ENCODE results near the gene CHD5. TPM values are rescaled to one million over a fixed set of nuclear protein-coding genes. Genes with fewer than 3 reads are reported as not detected.
"Not testable (repeated sequence)": the region's sequence is repeated elsewhere in the genome, so short reads cannot be mapped to it uniquely, and the experiment has no call there.

CHD5 gene
- polyA plus RNA-seq (ENCODE audit: insufficient read depth in 1 of 5, insufficient read length in 5 of 5, low replicate concordance in 1 of 5): under 1 TPM; 0.07 to 0.31 (median 0.21) TPM
- long read RNA-seq, donor 1: 0 reads
- long read RNA-seq, donor 2: 0 reads
- long read RNA-seq, donor 3: 0 reads
- long read RNA-seq, donor 4: 0 reads
- long read RNA-seq, donor 5: 0 reads
- long read RNA-seq, donor 6: 0 reads
- long read RNA-seq, donor 7: 0 reads
- long read RNA-seq, donor 8: 0 reads

DNA sequence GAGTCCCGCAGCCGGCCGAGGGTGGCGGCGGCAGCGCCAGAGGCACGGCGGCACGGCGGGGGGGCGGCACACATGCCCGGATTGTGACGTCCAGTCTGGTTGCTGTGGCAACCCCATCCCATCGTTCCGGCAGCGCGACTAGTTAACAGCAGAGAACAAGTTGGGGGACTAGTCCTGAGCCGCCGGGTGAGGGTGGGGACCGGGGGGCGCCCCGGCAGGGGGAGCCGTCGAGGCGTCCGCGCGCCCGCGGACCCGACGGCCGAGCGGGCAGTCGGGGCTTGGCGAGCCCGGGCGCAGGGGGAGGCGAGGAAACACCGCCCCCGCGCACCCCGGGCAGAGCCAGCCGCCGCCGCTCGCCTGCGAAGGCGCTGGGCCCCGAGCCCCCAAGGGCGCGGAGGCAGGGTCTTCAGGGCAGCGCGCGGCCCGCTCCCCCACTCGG, at the start of gene CHD5:
Gene CHD5 (minus strand): TSS at position 54 of the 439 bp plus-strand sequence. CDS start 298 bp downstream, outside the sequence.
- no peak for DNase-seq

DNA sequence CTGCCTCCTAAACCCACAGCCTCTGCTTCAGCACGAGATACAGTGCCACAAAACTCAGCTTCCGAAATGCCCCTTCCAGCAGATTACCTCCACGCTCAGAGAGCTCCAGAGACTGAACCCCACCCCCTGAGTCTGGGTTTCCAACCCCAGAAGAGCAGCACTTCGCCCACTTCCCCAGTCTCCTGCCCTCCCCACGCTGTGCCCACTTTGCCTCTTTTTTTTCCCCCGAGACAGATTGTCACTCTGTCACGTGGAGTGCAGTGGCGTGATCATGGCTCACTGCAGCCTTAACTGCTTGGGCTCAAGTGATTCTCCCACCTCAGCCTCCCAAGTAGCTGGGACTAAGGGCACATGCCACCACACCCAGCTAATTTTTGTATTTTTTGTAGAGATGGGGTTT, 45.5 kb upstream of the CHD5 start:
- no peak for DNase-seq

DNA sequence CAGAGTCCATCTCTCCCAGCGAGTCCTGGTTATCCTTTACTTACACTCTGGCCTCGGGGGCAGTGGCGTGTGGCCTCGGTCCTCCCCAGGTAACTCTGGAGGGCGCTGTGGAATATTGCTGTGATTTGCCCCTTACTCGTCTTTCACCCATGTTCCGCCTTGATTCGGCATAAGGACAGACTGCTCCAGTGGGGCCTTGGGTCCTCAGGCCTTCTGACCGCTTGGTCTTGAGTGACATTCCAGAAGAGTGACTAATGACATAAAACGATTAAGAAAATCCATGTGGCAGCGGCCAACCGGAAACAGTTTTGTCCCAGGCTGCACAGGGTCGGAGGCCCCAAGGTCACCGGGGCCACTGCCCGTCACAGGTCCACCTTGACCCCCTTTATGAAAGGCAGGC, 44.6 kb upstream of the CHD5 start:
- DNase-seq: no peak

DNA sequence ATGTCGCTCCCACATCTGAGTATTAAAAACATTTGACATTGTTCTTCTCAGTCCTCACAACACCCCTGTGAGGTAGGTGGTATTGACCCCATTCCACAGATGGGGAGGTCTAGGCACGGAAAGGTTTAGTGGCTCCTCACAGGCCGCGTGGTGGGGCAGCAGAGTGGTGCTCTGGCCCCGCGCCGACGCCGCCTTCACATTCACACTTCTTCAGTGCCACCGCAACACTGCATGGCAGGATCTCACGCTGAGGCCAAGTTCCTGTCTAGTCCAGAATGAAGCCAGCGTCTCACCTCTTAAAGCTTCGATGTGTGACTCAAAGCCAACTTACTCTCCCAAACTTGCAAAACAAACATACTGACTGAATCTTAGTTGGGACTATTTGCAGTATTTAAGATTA, 43.5 kb upstream of the CHD5 start:
- no peak for DNase-seq

DNA sequence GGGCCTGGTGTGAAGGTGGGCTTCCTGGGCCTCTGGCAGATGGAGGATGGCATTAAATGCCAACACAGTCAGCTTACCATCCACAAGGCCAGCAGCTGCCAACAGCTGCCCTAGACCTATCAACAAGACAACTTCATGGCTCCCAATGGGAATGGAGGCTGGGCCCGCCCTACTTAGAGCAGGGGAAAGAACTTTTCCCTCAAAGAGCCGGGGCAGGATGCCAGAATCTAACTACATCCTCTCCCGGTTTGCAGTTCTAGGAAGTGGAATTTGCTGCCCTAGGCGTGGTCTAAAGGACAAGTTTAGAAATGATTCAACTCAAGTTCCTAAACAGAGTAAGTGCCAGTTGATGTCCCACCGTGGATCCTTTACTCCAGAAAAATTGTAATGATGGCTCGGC, 42.5 kb upstream of the CHD5 start:
- no peak for DNase-seq

DNA sequence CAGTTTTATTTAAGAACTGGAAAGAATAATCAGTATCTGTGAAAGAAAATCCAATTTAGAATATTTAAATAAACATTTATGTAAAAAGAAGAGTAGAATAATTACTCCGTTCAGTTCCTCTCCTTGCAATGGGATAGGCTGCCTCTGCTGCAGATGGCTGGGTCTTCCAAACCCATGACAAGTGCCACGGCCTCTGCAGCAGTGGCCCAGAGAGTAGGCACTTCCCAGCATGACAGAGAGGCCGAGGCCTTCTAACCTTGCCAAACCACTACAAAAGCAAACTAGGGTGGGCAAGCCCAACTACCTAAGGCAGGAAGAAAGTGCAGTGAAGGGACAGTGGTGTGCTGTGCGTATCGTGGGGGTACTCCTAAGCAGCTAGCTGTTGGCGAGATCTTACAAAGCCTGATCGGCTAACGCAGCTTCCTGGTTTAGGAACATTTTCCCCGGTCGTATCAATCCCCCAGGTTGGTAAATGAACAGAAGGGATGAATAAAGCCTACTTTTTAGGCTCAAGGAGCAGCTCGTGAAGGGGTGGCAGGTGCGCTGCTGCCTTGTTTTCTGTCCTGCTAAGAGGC, 41.2 kb upstream of the CHD5 start:
- DNase-seq: no peak

DNA sequence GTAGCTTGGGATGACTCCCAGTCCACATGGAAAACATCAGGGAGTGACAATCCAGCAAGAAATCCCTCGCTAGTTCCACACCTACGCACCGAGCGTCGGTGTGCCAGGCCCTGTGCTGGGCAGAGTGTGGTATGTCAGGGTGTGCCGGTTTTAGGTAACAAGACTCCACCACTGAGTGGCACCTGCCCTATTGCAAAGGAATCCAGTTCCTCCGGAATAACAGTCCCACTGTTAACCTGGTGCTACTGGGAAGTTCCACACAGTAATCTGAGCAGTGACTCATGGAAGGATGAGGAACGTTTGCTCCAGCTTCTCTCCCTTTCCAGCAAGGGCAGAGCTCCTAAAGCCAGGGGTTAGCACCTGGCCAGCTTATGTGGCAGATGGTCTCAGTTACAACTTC, 40.1 kb upstream of the CHD5 start:
- no peak for DNase-seq

DNA sequence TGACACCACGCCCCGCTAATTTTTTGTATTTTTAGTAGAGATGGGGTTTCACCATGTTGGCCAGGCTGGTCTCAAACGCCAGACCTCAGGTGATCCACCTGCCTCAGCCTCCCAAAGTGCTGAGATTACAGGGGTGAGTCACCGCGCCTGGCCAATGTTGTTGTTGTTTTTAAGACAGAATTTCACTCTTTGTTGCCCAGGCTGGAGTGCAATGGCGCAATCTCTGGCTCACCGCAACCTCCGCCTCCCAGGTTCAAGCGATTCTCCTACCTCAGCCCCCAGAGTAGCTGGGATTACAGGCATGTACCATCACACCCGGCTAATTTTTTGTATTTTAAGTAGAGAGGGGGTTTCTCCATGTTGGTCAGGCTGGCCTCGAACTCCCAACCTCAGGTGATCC, 39.5 kb upstream of the CHD5 start:
- DNase-seq: not testable (repeated sequence)

DNA sequence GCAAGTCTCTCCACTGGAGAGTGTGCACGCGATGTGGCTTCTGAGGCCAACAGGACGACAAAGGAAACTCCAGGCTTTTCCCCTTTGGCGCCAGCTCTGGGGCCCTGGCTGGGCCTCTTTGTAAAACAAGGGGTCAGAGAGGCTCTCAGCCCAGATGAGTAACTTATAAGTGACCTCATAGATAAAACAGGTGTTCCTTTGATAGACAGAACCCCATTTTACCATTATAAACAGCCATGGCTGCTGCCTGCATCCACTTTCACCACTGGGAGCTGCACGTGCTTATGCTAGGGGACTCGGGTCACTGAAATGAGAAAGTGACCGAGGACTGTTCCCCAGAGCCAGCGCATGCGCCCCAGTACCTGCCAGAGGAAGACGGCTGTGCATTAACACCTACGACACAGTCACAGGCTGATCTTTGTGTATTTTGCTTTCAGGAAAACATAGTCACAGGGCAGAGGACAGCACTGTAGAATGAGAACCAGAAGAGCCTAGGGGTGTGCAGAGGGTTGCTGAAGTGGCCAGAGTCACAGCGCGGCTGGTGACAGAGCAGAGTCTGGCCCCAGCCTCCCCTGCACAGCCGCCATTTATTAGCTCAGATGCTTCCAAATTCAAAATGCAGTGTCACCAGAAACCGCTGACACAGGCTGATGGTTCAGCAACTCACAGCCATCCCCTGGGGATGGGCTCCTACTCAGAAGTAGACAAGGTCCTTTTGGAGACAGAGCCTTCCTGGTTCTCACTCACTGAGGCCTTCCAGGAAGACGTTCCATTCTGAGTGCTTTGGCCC, 38.4 kb upstream of the CHD5 start:
- DNase-seq: no peak

DNA sequence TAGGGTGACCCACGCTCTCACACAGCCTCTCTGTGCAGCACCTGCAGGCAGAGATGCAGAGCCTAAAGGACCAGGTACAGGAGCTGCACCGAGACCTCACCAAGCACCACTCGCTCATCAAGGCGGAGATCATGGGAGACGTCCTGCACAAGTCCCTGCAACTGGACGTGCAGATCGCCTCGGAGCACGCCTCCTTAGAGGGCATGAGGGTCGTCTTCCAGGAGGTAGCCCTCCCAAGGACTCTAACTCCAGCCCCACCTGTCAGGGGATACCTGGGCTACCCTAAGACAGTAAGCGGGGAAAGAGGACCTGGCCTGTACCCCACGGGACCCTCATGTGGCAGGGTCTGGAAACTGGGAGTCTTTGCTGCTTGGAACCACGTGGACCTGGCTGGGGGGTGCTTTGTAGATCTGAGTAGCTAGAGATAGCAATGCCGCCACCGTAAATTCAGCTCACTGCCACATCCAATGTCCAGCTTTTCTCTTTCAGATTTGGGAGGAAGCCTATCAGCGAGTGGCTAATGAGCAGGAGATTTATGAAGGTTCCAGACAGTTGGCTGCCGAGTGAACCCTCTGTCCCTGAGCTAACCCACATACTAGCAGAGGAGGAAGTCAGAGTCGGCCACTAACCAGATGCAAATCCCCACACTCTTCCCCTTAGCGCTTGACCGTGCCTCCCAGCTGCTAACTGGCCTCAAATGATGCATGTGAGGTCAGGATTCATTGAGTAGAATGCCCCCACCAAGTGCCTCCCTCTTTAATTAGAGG, 32.3 kb upstream of the CHD5 start:
- no peak for DNase-seq

DNA sequence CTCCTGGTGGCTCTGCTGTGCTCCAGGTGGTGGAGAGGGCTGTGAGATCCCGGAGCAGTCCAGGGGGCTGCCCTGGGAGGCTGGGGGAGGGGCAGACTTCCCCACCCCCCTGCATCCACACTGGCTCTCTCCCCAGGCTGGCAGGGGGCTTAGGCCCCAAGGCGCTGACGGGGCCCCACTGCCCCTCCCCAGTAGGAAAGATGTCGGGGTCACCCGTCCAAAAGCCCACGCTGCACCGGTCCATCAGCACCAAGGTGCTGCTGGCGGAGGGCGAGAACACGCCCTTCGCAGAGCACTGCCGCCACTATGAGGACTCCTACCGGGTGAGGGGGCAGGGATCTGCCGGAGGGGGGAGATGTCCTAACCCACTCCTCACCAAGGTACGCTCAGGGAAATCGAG, 31.6 kb upstream of the CHD5 start:
- DNase-seq: no peak

DNA sequence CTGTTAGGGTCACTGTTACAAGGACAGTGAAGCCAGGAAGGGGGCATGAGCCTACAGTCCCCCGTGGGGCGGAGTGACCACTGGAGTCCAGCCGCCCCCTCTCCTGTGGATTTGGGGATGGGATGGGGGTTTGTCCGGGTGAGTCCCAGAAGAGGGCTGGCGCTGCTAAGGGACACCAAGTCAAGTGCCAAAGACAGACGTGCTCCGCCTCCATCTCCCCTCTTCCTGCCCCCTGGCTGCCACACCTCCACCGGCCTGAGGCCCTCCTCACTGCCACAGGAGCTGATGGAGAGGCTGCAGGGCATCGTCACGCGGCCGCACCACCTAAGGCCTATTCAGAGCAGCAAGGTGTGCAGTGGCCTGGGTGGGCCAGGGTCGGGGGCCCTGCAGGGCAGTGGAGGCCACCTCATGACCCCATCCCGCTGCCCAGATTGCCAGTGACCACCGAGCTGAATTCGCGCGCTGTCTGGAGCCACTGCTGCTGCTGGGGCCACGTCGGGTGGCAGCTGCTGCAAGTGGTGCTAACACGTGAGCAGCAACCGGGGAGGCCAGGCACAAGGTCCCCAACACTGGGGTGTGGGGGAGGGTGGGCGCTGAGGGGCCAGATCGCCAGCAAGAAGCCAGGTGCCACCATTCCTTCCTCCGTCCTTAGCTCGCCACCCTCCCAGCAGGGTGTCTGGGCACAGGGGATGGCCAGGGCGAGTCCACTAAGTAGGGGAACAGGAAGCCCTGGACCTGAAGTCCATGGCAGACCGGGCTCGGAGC, 30.7 kb upstream of the CHD5 start:
- DNase-seq: no peak

DNA sequence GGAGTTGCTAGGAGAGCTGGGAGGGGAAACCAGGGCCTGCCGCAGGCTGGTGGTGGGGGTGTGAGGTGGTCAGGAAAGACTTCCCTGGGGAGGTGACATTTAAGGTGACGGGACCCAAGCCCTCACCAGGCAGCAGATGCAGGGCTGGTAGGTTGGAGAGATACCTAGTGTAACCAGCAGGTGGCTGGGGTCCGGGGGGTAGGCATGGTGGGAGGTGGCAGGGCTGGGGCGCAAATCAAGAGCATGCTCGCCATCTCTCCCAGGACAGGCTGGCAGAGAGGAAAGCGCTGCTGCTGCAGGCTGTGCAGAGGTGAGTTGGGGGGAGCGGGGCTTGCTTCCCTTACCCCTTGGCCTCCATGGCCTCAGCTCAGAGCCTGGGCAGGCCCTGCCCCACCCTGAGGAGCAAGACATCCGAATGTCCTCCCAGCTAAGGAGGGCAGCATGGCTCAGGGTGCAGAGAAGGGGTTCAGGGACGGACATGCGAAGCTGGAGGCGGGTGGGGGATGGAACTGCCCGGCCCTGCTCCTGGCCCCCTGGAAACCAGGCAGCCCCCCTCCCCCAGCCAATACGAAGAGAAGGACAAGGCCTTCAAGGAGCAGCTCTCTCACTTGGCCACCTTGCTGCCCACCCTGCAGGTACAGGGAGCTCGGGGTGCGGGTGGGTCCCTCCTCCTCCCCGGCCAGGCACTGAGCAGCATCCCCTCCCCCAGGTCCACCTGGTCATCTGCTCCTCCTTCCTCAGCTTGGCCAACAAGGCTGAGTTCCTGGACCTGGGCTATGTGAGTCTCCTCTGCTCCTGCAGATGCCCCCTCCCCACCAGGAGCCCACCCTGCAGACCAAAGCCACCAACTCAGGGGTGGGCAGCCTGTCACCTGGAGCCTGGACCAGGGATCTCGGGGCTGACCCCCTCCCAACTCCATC, 29.8 kb upstream of the CHD5 start:
- no peak for DNase-seq

DNA sequence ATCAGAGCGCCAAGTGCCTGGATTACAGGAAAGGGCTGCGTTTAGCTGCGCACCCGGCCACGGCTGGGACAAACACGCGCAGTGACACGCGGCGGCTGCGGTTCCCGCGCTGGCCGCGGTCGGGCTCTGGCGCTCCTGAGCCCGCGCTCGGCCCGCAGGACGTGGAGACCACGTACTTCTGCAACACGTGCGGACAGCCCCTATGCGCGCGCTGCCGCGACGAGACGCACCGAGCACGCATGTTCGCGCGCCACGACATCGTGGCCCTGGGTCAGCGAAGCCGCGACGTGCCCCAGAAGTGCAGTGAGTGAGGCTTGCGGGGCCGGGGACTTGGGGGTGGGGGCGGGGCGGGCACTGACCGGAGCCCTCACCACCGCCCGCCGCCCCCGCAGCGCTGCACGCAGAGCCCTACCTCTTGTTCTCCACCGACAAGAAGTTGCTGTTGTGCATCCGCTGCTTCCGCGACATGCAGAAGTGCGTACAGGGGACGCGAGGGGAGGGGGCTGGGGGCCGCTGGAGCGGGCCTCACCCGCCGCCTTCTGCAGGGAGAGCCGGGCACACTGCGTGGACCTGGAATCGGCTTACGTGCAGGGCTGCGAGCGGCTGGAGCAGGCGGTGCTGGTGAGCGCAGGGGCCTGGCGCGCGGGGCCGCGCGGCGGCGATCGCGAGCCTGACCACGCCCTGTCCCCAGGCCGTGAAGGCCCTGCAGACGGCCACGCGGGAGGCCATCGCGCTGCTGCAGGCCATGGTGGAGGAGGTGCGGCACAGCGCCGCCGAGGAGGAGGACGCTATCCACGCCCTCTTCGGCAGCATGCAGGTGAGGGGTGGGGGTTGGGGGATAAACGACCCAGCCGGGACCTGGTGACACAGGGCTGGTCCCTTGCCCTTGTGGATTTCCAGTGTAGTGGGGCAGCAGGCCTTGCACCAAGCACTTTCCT, 28.9 kb upstream of the CHD5 start:
- DNase-seq: no peak

DNA sequence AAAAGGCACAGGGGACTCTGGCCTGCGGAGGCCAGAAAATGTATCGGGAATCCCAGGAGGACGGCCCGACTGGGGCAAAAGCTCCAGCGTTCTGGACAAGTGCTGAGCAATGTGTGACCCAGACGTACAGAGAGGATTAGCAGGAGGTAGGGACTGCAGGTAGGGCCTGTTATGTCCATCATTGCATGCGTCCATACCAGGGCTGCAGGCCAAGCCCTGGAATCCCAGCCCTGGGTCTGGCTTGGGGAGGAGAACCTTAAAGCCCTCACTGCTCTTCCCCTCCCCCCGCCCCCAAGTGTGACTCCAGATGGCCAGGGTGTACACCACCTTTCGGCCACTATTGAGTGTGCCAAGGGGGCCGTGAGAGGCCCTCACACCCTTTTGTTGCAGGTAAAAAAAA, 27.8 kb upstream of the CHD5 start:
- no peak for DNase-seq

DNA sequence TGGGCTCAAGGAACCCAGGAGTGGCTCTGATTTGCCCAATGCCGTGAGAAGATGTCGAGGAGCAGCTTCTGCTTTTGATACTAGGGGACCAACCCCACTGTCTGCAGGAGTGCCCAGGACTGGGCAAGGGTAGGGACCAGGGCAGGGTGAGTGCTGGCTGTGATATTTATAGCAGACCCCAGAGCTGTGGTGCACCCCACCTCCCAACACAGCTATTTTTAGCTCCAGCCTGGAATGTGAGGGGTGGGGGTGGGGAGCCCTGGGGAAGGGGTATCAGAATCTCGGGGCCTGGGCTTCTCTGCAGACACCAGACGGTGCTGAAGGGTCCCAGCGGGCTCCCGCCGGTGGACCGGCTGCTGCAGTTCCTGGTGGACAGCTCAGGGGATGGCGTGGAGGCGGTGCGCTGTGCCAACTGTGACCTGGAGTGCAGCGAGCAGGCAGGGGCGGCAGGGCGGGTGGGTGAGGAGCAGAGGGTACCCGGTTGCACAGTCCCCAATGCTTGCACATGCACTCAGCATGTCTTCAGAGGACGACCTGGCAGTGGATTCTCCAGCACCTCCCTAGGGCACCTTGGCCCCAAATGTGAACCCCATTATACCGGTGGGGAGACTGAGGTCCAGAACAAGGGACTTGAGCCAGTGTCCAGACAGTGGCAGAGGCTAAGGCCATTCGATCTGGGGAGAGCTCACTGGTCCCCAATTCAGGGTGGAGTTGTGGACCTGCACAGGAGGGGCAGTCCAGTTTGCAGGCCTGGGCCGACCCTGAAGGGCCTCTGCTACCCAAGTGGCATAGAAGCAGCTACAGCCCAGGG, 27.2 kb upstream of the CHD5 start:
- DNase-seq: no peak

DNA sequence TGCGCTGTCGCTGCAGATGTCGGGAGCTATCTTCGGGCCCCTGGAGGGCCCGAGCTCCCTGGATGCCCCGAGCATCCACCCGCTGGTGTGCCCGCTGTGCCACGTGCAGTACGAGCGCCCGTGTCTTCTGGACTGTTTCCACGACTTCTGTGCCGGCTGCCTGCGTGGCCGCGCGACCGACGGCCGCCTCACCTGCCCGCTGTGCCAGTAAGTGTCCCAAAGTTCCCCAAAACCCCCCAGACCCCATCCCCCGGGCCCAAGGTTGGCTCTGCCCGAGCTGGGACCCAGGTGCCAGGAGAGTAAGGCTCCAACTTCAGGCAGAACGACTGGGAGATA, 26.4 kb upstream of the CHD5 start:
- DNase-seq: no peak

DNA sequence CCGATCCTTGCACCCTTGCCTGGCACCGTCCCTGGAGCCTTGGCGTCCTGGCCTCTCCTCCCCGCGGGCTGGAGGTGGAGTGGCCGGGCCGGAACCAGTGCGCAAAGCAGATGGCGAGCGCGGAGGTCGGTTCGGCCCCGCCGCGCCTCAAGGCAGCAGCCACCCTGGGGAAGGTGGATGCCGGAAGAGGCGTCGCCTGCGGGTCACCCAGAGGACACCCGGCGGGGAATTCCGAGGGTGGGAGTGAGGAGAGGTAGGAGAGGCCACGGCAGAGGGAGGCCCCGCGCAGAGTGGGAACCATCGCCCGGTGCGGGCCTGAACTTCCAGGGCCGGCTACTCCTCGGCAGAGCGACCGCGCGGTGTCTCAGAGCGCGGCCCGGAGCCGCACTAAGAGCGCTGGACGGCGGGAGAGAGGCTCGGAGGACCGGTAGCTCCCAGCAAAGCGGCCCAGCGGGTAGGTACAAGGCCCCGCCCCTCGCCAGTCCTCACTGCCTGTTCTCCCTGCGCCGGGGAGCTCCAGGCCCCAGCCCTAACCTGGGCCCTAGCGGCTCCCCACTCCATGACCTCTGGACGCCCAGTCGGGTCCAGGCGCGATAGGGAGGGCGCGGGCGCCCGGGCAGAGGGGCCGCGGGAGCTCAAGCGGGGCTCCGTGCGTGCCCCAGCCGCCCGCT, 25.9 kb upstream of the CHD5 start, which contains the start of gene RNF207:
Gene RNF207 (plus strand): TSS at position 271 of the 671 bp plus-strand sequence. CDS start 417 bp downstream, outside the sequence.
- no peak for DNase-seq
